ENCODE measurements around the gene SLC7A4.

- TF ChIP-seq CTCF (IDR thresholded peaks at IDR 0.05): no peak
- no peak for TF ChIP-seq POLR2A (IDR thresholded peaks at IDR 0.05)
- no peak for TF ChIP-seq POLR2AphosphoS5 (IDR thresholded peaks at IDR 0.05)
Measured at GRCh38 chr22:21003782-21004181, 28.6 kb downstream of the SLC7A4 start.
